HG02678 (cell line): ENCODE data around the gene FOXP1.

Experiments used
- ATAC-seq: cut with Tn5 transposase; IDR thresholded peaks from one replicate; pipeline ENCODE4 v1.9.1; 2021; ENCODE audit warnings: mild to moderate bottlenecking, moderate library complexity; ENCODE audit not compliant: unreplicated experiment

FOXP1 gene

GRCh38 chr3:70905491-70905890 lies 678.0 kb downstream of the FOXP1 start:
- no peak for ATAC-seq
